AG04450 (cell line): Measurements from ENCODE around the gene ROM1. TPM values are rescaled to one million over a fixed set of nuclear protein-coding genes. Genes with fewer than 3 reads are reported as not detected.
A peak's percentile ranks its signal among the peaks of the same experiment; 100 is the strongest.

Experiments used
- CTCF ChIA-PET: fragments of 300-600, 350-600 bp; formaldehyde crosslinking; extraction: SDS; loops from one replicate; lab custom pipeline; 2022; ENCODE audit warnings: antibody characterized with exemption, inconsistent platforms; lab: Charles Lee
- POLR2A ChIA-PET: fragments of 350-600 bp; formaldehyde crosslinking; extraction: SDS; loops from one replicate; lab custom pipeline; 2021; ENCODE audit warnings: antibody characterized with exemption, inconsistent platforms; lab: Yijun Ruan, JAX
- DNase-seq: peaks from one replicate; pipeline ENCODE4 v3.0.0-alpha.2; 2011; ENCODE audit warnings: low read depth, low spot score
- H3K27ac ChIP-seq: one replicate; pipeline ENCODE4 v1.5.1; 2012; ENCODE audit warnings: low read depth, low read length, control low read depth
- H3K27me3 ChIP-seq: one replicate; pipeline ENCODE4 v1.6.0; 2012; ENCODE audit warnings: low read length; ENCODE audit not compliant: control insufficient read depth, insufficient read depth
- H3K4me3 ChIP-seq: 2 replicates; pipeline ENCODE4 v1.5.1; 2011; ENCODE audit warnings: mild to moderate bottlenecking, low read depth, low read length, control low read depth
- H3K9me3 ChIP-seq: 2 replicates; pipeline ENCODE4 v1.5.1; 2012; ENCODE audit warnings: low read length; ENCODE audit not compliant: control insufficient read depth, insufficient read depth
- polyA plus RNA-seq: library from polyadenylated mRNA; depleted of rRNA; stranded (reverse); fragments of >200 nt; gene quantifications from 2 replicates; pipeline ENCODE4 v1.2.3, GENCODE V29; 2011
- TF ChIP-seq, protein P1 (sequence below): IDR thresholded peaks from 2 replicates; pipeline ENCODE4 v1.5.1; 2011; ENCODE audit warnings: low read depth, low read length, control low read depth, inconsistent platforms

The ROM1 gene
- polyA plus RNA-seq, 1 experiment, result 1.4 TPM

DNA sequence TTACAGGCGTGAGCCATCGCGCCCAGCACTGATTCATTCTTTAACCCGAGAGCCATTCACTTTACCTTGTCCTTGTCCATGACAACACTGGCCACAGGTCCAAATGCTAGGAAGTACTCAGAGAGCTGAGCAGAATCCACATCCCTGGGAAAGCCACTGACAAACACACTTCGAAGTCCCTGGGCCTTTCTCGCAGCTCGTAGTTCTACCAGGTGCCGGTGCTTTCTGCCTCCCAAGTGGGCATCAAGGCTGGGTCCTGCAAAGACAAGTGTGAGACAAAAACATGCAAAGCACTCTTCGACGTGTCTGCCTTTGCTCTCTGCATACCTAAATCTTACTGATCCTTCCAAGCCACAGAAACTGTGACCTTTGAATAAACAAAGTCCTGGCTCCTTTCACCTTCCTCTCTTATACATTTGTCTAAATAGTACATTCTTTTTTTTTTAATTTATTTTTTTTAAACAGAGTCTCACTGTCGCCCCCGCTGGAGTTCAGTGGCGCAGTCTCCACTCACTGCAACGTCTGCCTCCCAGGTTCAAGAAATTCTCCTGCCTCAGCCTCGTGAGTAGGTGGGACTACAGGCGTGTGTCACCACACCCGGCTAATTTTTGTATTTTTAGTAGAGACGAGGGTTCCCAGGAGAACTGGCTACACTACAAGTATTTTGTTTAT, 24.0 kb upstream of the ROM1 start:
- TF ChIP-seq, protein P1, sequence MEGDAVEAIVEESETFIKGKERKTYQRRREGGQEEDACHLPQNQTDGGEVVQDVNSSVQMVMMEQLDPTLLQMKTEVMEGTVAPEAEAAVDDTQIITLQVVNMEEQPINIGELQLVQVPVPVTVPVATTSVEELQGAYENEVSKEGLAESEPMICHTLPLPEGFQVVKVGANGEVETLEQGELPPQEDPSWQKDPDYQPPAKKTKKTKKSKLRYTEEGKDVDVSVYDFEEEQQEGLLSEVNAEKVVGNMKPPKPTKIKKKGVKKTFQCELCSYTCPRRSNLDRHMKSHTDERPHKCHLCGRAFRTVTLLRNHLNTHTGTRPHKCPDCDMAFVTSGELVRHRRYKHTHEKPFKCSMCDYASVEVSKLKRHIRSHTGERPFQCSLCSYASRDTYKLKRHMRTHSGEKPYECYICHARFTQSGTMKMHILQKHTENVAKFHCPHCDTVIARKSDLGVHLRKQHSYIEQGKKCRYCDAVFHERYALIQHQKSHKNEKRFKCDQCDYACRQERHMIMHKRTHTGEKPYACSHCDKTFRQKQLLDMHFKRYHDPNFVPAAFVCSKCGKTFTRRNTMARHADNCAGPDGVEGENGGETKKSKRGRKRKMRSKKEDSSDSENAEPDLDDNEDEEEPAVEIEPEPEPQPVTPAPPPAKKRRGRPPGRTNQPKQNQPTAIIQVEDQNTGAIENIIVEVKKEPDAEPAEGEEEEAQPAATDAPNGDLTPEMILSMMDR, result peak; percentile 49
- no peak for DNase-seq
- no peaks in the 10 kb centered on the region; the same call in 1 of the 2 replicates for H3K9me3 ChIP-seq
- H3K4me3 ChIP-seq, result no peak overlapping the region
- no peak overlapping the region for H3K27ac ChIP-seq
- ChIA-PET POLR2A (no interaction called here), CTCF (interaction anchor here (0.7 to 1.3 kb wide), 3 partner anchors 12 to 46 kb away, joined by 3 read pairs; partner anchors contain the start of gene MTA2)
- H3K27me3 ChIP-seq, result no peaks in the 10 kb centered on the region

DNA sequence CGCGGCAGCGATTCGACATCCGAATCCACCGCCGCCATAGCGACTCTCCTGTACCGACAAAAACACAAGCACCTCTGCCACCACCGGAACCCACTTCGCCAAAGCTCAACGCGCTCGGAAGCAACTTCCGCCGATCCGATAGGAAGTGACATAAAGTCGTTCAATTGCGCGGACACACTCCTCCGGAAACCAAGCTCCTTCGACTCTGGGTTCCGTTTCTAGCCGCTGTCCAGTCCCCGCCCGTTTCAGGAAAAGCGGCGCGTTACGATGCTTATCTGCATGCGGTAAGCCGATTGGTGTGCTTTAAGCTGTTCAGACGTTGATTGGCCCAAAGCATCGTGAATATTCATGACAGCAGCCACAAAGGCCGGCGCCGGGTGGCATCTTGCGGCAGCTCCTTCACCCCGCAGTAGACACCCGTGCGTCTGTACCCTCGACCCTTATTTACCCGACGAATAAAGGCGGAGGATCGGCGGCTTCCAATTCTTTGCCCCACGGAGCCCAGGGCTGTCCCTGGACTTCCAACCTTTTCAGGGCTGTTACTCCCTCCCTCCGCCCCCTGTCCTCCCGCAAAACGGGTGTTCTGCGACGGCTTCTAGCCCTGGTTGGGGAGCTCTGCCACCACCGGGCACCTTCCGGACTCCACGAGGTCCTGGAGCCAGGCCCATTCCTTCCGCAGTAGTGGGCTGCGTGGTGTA, 21.5 kb upstream of the ROM1 start, which contains the start of gene TUT1:
TUT1 (minus strand) TSS at position 76 of the 698 bp plus-strand sequence; CDS start at position 38, 38 bp downstream.
- Histone ChIP-seq H3K9me3 (no peaks in the 10 kb centered on the region; the same call in 1 of the 2 replicates), H3K4me3 (peak within 1 kb of the TSS; percentile 68), H3K27me3 (no peaks in the 10 kb centered on the region), H3K27ac (peak within 1 kb of the TSS; percentile 87)
- DNase-seq, result peak; percentile 97
- ChIA-PET CTCF (interaction anchor here (0.7 to 3.9 kb wide), 10 partner anchors 9 to 210 kb away, joined by 3 to 14 read pairs (median 7); partner anchors contain the start of gene B3GAT3), POLR2A (interaction anchor here (0.5 to 2.6 kb wide), 29 partner anchors 7 to 1217 kb away, joined by 3 to 67 read pairs (median 6); partner anchors contain the start of genes AHNAK, B3GAT3, C11orf98 and CSKMT)
- TF ChIP-seq, protein P1, result no peak

DNA sequence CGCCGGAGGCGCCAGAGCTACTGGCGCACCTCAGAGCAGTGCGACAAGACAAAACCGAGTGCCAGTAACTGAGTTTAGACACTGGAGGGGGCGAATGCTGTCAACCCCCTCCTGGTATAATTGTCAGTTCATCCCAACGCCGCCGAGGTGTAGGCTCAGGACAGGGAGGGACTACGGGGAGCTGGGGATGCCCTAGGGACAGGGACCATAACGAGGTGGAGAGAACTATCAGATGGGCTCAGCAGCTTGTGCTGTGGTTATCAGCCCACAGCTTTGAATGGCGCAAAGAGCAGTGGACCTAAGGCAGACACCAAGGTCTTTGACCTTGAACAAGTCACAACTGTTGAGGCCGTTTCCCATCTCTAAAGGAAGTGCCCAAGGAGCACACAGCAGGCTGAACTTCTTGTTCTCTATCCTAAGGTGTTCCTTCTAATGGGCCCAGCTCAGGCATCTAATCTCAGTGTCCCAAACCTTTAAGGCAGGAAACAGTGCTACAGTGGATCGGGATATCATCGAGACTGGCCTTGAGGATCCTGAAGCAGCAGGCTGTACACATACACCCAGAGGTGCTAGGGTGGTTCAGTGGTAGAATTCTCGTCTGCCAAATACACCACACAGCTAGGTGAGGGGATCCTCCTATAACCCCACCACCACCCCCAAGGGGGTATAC, 20.8 kb upstream of the ROM1 start:
- CTCF ChIA-PET, result interaction anchor here (0.6 to 3.9 kb wide), 12 partner anchors 8 to 198 kb away, joined by 3 to 14 read pairs (median 6); partner anchors contain the start of gene B3GAT3
- POLR2A ChIA-PET, result interaction anchor here (1.0 to 2.6 kb wide), 20 partner anchors 9 to 249 kb away, joined by 3 to 67 read pairs (median 7); partner anchors contain the start of genes AHNAK, B3GAT3, C11orf98 and CSKMT
- no peaks in the 10 kb centered on the region for H3K27me3 ChIP-seq
- no peaks in the 10 kb centered on the region; the same call in 1 of the 2 replicates for H3K9me3 ChIP-seq
- TF ChIP-seq, protein P1, result no peak
- no peak for DNase-seq
- peak overlapping the region; percentile 68 for H3K4me3 ChIP-seq
- H3K27ac ChIP-seq, result peak overlapping the region; percentile 80

DNA sequence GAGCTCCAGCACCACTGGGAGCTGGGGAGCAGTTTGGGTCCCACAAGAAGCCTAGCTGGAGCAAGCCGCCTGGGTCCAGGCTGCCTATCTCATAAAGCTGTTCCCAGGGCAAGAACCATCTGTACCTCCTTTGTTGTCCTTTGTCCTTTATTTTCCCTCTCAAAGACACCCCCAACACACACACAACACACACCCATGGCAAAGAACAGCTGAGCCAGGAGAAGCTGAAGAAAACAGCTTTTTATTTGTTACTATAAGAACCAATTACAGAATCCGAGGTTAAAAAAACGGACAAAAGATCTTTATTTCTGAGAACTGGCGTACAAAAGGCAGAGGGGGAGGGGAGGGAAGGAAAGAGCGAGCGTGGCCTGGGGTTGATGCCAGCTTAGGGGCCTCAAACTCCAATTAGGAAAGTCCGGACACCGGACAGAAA, 20.1 kb upstream of the ROM1 start:
- CTCF ChIA-PET, result interaction anchor here (0.6 to 3.9 kb wide), 10 partner anchors 18 to 199 kb away, joined by 3 to 14 read pairs (median 6); partner anchors contain the start of gene B3GAT3
- DNase-seq, result no peak
- Histone ChIP-seq H3K4me3 (no peak overlapping the region), H3K27me3 (no peaks in the 10 kb centered on the region), H3K9me3 (no peaks in the 10 kb centered on the region; the same call in 1 of the 2 replicates), H3K27ac (peak overlapping the region; percentile 11)
- POLR2A ChIA-PET, result interaction anchor here (1.8 to 2.6 kb wide), 4 partner anchors 8 to 78 kb away, joined by 6 to 67 read pairs (median 35); partner anchors contain the start of genes C11orf98, CSKMT, EEF1G and LBHD1
- TF ChIP-seq, protein P1, result no peak
